Endothelial cell (in vitro differentiated cells): ENCODE results near the gene NKAPL. TPM values are rescaled to one million over a fixed set of nuclear protein-coding genes. Genes with fewer than 3 reads are reported as not detected.

Experiments used
- DNase-seq: peaks from one replicate; pipeline ENCODE4 v3.0.0; 2021; ENCODE audit warnings: low spot score
- H3K27ac Mint-ChIP-seq: one replicate; pipeline ENCODE4 v1.8.0; 2021; ENCODE audit warnings: mixed read lengths, inconsistent platforms; ENCODE audit not compliant: unreplicated experiment
- H3K27me3 Mint-ChIP-seq: one replicate; pipeline ENCODE4 v1.8.0; 2021; ENCODE audit warnings: mild to moderate bottlenecking, moderate library complexity, mixed read lengths, inconsistent platforms; ENCODE audit not compliant: unreplicated experiment
- H3K36me3 Mint-ChIP-seq: one replicate; pipeline ENCODE4 v1.8.0; 2021; ENCODE audit warnings: mild to moderate bottlenecking, low read depth, mixed read lengths, inconsistent platforms; ENCODE audit not compliant: unreplicated experiment
- H3K4me1 Mint-ChIP-seq: one replicate; pipeline ENCODE4 v1.8.0; 2021; ENCODE audit warnings: mild to moderate bottlenecking, mixed read lengths, inconsistent platforms; ENCODE audit not compliant: unreplicated experiment
- H3K4me3 Mint-ChIP-seq: one replicate; pipeline ENCODE4 v1.8.0; 2021; ENCODE audit warnings: mild to moderate bottlenecking, mixed read lengths, inconsistent platforms; ENCODE audit not compliant: unreplicated experiment
- H3K9me3 Mint-ChIP-seq: one replicate; pipeline ENCODE4 v1.8.0; 2021; ENCODE audit warnings: mixed read lengths, inconsistent platforms; ENCODE audit not compliant: unreplicated experiment
- total RNA-seq: library from RNA; stranded (reverse); fragmentation: NEBNext Ultra II Directional; extraction: Animal tissue kit (Norgen Biotek cat#: 25700); gene quantifications from one replicate; pipeline ENCODE4 v1.2.1, GENCODE V29; 2021; ENCODE audit not compliant: unreplicated experiment
- TF ChIP-seq, protein P1 (sequence below): fragments of 200-600 bp; sonication (generic); IDR thresholded peaks from one replicate; pipeline ENCODE4 v1.5.0; 2021; ENCODE audit warnings: antibody characterized with exemption; ENCODE audit not compliant: unreplicated experiment

The NKAPL gene
- total RNA-seq, 1 donor from 2014 or later, result 0.44 TPM

DNA sequence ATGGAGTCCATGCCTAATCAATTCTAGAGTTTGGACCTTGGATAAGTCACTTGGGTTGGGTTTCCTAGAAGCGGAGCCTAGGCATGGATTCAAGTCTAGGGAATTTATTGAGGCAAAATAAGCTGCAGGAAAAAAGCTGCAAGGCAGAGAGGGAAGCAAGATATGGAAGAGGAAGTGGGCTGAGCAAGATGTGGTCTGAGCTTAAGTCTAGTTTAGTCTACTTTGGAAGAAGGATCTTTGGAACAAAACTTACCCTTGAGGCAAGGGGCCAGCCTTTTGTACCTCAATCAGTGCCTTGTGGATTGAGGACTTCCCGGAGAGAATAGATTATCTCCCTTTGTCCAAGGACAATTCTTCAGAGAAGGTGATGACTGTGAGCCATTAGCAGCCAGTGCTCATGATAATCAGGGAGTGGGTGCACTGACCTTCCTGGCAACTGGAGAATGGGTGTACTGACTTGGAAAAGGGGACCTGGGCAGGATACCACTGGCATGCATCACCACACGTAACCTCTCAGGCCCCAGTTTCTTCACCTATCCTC, 23.1 kb upstream of the NKAPL start:
- TF ChIP-seq, protein P1, sequence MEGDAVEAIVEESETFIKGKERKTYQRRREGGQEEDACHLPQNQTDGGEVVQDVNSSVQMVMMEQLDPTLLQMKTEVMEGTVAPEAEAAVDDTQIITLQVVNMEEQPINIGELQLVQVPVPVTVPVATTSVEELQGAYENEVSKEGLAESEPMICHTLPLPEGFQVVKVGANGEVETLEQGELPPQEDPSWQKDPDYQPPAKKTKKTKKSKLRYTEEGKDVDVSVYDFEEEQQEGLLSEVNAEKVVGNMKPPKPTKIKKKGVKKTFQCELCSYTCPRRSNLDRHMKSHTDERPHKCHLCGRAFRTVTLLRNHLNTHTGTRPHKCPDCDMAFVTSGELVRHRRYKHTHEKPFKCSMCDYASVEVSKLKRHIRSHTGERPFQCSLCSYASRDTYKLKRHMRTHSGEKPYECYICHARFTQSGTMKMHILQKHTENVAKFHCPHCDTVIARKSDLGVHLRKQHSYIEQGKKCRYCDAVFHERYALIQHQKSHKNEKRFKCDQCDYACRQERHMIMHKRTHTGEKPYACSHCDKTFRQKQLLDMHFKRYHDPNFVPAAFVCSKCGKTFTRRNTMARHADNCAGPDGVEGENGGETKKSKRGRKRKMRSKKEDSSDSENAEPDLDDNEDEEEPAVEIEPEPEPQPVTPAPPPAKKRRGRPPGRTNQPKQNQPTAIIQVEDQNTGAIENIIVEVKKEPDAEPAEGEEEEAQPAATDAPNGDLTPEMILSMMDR, result no peak
- H3K9me3 Mint-ChIP-seq, result no peaks in the 10 kb centered on the region
- H3K4me3 Mint-ChIP-seq, result no peak overlapping the region
- no peak for DNase-seq
- H3K27me3 Mint-ChIP-seq, result no peaks in the 10 kb centered on the region
- H3K36me3 Mint-ChIP-seq, result peaks cover 31% of the 10 kb centered on the region
- H3K27ac Mint-ChIP-seq, result no peak overlapping the region
- H3K4me1 Mint-ChIP-seq, result no peaks in the 10 kb centered on the region

DNA sequence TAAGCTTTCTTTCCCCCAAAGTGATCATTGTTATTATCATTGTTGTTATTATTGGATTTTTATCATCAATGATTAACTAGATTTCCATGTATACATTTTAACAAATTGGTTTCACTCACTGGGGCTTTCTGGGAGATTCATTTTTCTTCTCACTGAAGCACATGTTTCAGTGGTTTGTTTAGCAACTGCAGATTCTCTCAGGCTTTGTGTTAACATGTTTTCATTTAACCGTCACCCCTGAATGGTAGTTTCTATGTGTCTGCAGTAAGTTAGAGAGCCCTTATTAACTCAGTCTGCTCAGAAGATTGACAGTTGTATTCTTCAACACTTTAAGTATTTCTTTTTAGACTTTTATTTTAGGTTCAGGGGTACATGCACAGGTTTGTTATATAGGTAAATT, 19.5 kb upstream of the NKAPL start:
- Mint-ChIP-seq H3K27me3 (no peaks in the 10 kb centered on the region), H3K4me1 (no peaks in the 10 kb centered on the region), H3K27ac (no peak overlapping the region), H3K36me3 (peaks cover 21% of the 10 kb centered on the region), H3K9me3 (no peaks in the 10 kb centered on the region), H3K4me3 (no peak overlapping the region)
- TF ChIP-seq, protein P1, result no peak
- no peak for DNase-seq

DNA sequence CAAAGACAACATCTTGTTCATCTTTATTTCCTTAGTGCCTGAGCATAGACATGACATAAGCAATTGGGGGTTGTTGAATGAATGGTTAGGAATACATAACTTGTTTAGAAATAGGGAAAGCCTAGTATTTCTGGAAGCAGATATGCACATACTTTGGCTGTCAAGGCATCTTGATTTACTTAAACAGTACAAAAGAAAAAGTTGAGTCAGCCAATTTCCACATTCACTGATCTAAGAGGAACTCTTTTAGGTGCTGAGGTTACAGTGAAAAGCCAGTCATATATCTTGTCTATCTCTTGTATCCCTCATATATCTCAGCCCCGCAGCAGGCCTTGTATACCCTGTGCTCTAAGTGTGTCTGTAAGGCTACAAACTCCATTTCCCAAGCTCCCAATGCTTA, 18.6 kb upstream of the NKAPL start:
- H3K4me3 Mint-ChIP-seq, result no peak overlapping the region
- TF ChIP-seq, protein P1, result no peak
- no peak overlapping the region for H3K27ac Mint-ChIP-seq
- no peaks in the 10 kb centered on the region for H3K4me1 Mint-ChIP-seq
- peaks cover 19% of the 10 kb centered on the region for H3K36me3 Mint-ChIP-seq
- H3K9me3 Mint-ChIP-seq, result no peaks in the 10 kb centered on the region
- no peak for DNase-seq
- no peaks in the 10 kb centered on the region for H3K27me3 Mint-ChIP-seq

DNA sequence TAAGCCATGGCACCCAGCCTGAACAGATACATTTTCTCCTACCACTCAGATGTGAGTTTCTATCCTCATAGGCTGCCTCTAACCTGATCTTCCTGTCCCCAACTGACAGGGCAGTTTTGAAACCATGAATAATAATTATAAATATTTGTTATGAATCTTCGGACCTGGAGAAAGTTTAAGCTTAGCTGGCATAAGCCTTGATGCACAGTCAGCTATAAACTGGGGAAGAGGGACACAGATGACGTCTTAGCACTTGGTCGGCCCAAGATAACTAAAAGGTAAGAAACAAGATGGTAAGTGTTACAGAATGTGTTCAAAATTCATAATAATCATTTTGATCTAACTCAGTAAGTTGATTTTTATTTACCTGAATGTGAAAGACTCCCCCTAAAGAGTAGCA, 15.2 kb upstream of the NKAPL start:
- TF ChIP-seq, protein P1, result no peak
- H3K36me3 Mint-ChIP-seq, result peaks cover 18% of the 10 kb centered on the region
- no peaks in the 10 kb centered on the region for H3K27me3 Mint-ChIP-seq
- no peak overlapping the region for H3K27ac Mint-ChIP-seq
- no peak overlapping the region for H3K4me3 Mint-ChIP-seq
- no peak for DNase-seq
- H3K4me1 Mint-ChIP-seq, result no peaks in the 10 kb centered on the region
- no peaks in the 10 kb centered on the region for H3K9me3 Mint-ChIP-seq

DNA sequence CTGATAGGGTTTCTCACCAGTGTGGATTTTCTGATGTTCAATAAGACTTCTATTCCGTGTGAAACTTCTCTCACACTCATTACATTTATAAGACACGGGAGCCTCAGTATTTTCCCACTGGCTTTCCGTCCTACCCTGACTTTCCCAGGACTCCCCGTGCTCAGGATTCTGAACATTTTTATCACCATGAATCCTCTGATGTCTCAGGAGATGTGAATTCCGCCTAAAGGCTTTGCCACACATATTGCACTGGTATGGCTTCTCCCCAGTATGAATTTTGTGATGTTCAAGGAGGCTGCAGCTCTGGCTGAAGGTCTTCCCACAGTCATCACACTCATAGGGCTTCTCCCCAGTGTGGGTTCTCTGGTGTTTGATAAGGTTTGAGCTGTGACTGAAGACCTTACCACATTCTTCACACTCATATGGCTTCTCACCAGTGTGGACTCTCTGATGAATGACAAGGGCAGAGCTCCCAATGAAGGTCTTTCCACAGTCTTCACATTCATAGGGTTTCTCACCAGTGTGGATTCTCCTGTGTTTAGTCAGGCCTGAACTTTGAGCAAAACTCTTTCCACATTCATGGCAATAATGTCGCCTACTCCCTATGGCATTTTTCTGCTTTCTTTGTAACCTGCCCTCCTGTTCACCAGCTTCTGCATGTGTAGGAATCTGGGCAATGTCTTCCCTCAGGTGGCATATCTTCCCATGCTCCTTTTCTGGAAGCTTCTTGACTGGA, 13.7 kb upstream of the NKAPL start:
- peaks cover 18% of the 10 kb centered on the region for H3K36me3 Mint-ChIP-seq
- no peak overlapping the region for H3K4me3 Mint-ChIP-seq
- TF ChIP-seq, protein P1, result no peak
- H3K4me1 Mint-ChIP-seq, result peaks cover under 1% of the 10 kb centered on the region
- H3K9me3 Mint-ChIP-seq, result no peaks in the 10 kb centered on the region
- H3K27ac Mint-ChIP-seq, result no peak overlapping the region
- H3K27me3 Mint-ChIP-seq, result no peaks in the 10 kb centered on the region
- DNase-seq, result no peak
